ENCODE results near the gene FASLG.
"Not testable (repeated sequence)": the region's sequence is repeated elsewhere in the genome, so short reads cannot be mapped to it uniquely, and the experiment has no call there.

The FASLG gene

DNA sequence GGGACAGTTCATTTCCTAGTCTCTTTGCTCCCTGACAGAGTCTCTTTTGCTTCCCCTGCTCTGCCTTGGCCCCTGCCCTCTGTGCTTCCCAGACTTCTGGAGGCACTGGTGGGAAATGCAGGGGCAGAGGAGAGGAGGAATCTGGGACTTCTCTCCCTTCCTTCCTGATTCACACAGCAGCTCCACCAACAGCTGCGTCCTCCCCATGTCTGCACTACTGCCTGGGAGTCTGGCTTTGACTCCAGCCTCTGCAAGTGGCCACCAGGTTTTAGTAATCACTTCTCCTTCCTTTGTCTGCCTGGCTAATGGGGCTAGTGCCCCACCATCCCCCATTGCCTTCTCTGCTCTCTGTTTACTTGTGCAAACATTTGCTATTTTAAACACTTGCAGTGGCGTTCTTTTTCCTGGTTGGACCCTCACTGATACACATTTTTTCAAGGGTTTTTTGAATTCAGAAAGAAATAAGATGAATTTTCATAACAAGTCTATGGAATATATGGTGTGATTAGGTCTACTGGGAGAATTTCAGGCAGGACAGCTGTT lies 21.9 kb downstream of the FASLG start:
- DNase-seq (no peak), ATAC-seq (no peak)
- Mint-ChIP-seq H3K27ac (no peak overlapping the region), H3K9me3 (peaks cover 7% of the 10 kb centered on the region), H3K4me1 (peaks cover 51% of the 10 kb centered on the region), H3K27me3 (peaks cover 8% of the 10 kb centered on the region), H3K4me3 (no peak overlapping the region), H3K36me3 (ENCODE audit: low read depth) (peaks cover 3% of the 10 kb centered on the region)

DNA sequence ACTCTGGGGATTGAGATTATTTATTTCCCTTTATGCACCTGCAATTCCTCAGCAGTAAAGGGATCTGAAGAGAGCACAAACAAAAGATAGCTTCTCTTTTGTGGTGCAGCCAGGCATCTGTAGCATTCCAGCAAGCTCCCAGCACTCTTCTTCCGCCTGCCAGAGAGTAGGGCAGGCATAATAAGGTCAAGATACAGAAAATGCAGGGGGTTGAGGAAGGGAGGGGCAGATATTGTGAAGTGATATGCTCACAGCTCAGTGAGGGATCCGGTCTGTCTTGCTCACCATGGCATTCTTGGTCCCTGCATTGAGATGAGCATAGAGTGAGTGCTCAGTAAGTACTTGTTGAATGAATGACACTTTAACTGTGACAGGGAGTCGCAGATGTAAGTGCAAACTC lies 23.9 kb downstream of the FASLG start:
- Mint-ChIP-seq H3K4me1 (peaks cover 36% of the 10 kb centered on the region), H3K9me3 (peaks cover 7% of the 10 kb centered on the region), H3K36me3 (ENCODE audit: low read depth) (peaks cover 3% of the 10 kb centered on the region), H3K27me3 (peaks cover 8% of the 10 kb centered on the region), H3K4me3 (no peak overlapping the region), H3K27ac (no peak overlapping the region)
- ATAC-seq (no peak), DNase-seq (no peak)

DNA sequence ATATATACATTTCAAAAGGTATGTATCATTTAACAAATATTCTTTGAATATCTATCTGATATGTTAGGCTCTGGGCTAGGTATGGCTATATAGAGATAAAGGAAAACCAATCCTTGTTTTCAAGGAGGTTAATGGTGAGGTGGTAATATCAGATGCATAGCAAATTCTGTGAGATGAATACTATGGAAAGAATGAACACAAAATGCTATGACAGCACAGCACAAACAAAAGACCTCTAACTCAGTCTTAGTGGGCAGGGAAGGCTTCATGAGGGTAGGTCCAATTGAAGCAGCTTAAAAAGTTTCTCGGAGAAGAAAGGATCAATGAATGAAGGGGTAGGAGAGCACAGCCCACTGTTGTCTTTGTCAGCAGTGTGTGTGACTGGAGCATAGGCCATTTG lies 27.2 kb downstream of the FASLG start:
- peak; percentile 54 for ATAC-seq
- Mint-ChIP-seq H3K4me1 (peaks cover 11% of the 10 kb centered on the region), H3K4me3 (no peak overlapping the region), H3K36me3 (ENCODE audit: low read depth) (no peaks in the 10 kb centered on the region), H3K27ac (no peak overlapping the region), H3K27me3 (peaks cover 3% of the 10 kb centered on the region), H3K9me3 (peaks cover 12% of the 10 kb centered on the region)
- no peak for DNase-seq

DNA sequence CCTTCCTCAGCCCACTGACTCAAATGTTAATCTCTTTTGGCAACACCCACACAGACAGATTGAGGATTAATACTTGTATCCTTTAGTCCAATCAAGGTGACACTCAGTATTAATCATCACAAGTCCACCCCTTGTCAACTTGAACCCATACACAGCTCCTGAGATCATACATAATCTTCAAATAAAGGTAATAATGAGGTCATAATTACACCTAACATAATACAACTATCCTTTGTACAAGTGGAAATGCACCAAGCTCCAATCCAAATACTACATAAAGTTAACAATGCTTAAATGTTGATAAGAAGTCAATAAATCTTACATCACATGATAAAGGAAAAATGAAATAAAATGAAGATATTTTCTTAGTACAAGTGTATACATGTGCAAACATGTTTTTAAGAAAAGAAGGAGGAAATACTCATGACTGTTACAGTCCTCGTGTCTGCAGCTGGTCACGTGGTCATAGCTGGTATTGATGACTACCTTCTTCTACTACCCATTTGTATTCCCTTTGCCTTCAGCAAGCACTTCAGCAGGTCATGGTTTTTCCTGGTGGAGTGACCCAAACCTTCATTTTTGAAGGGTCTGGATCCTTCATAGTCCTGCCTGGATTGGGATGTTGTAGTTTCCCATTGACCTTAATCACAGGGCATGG lies 29.7 kb downstream of the FASLG start:
- not testable (repeated sequence) for DNase-seq, H3K27ac Mint-ChIP-seq, ATAC-seq, H3K4me1 Mint-ChIP-seq, H3K27me3 Mint-ChIP-seq, H3K4me3 Mint-ChIP-seq
- peaks cover 14% of the 10 kb centered on the region for H3K36me3 Mint-ChIP-seq (ENCODE audit: low read depth)
- H3K9me3 Mint-ChIP-seq, result peaks cover 20% of the 10 kb centered on the region

DNA sequence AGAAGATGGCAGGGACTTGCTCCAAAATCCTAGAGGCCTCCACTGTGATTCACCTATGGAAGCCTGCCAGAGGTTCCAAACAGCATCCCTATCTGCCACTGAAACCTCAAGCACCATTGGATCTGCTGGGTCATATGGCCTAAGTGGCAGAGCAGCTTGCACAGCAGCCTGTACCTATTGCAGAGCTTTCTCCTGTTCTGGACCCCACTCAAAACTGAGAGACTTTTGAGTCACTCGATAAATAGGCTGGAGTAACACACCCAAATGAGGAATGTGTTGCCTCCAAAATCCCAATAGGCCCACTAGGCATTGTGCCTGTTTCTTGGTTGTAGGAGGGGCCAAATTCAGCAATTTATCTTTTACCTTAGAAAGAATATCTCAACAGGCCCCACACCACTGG lies 32.0 kb downstream of the FASLG start:
- DNase-seq, H3K4me3 Mint-ChIP-seq, H3K27ac Mint-ChIP-seq, H3K27me3 Mint-ChIP-seq, H3K4me1 Mint-ChIP-seq, ATAC-seq: not testable (repeated sequence)
- Mint-ChIP-seq H3K36me3 (ENCODE audit: low read depth) (peaks cover 16% of the 10 kb centered on the region), H3K9me3 (peaks cover 15% of the 10 kb centered on the region)

DNA sequence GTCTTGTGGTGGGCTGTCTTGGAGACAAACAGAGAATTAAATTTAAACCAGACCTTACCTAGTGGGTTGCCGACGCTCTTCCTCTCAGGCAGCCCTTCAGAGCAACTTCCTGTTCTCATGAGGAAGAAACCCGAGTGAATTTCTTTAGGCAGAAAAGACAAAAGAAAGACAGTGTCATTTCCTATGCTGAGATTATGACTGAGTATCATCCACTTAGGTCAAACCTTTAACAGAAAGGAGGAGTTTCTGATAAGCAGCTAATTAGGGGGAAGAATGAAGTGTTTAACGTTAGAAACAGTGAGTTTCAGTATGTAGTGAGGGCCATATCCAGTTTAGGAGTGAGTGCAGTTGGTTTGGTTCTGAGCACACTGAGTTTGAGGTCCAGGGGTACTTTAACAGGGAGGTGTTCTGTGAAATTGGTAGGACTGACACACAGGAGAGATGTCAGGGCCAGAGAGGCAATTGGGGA lies 38.7 kb downstream of the FASLG start:
- Mint-ChIP-seq H3K27me3 (no peaks in the 10 kb centered on the region), H3K4me1 (no peaks in the 10 kb centered on the region), H3K4me3 (peak overlapping the region; percentile 73), H3K9me3 (peaks cover 10% of the 10 kb centered on the region), H3K27ac (peak overlapping the region; percentile 98), H3K36me3 (ENCODE audit: low read depth) (peaks cover 11% of the 10 kb centered on the region)
- ATAC-seq (peak; percentile 55), DNase-seq (no peak)

DNA sequence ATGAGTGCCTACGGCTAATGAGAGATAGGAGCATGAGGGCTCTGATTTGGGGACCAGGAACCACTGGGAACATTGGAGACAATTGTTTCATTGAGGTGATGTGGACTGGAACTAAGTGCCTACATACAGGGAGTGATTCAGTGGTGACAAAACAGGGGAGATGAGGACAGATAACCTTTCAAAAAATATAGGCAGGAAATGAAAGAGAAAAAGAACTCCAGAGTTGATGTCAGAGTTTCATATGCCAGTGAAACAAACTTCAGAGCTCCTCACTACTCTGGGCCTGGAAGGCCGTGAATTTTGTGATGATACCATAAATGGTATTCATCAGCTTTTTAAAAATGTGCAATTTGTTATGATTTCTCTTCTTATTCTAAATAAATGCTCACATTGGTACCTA lies 39.3 kb downstream of the FASLG start:
- ATAC-seq (peak; percentile 57), DNase-seq (no peak)
- Mint-ChIP-seq H3K4me1 (no peaks in the 10 kb centered on the region), H3K4me3 (peak overlapping the region; percentile 73), H3K27me3 (no peaks in the 10 kb centered on the region), H3K9me3 (peaks cover 5% of the 10 kb centered on the region), H3K27ac (peak overlapping the region; percentile 98), H3K36me3 (ENCODE audit: low read depth) (peaks cover 5% of the 10 kb centered on the region)

DNA sequence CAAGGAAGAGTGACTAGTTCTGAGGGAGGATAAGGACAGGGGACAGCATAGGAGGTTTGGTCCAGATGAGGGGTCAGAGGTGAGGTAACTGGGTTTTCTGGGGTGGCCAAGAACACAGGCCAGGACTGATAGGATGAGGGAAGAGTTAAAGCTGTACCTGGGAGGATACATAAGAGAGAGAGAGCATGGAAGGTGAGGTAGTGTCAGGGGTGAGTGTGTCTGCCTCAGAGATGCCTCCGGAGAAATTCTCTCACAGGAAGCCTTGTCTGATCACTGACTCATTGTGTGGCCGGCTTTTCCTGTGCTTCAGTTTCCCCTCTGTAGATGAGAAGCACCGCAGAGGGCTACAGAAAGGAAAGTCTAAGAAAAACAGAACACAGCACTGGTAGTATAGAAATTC lies 40.2 kb downstream of the FASLG start:
- no peaks in the 10 kb centered on the region for H3K36me3 Mint-ChIP-seq (ENCODE audit: low read depth)
- H3K27ac Mint-ChIP-seq, result peak overlapping the region; percentile 98
- ATAC-seq (peak; percentile 81), DNase-seq (peak; percentile 70)
- H3K27me3 Mint-ChIP-seq, result no peaks in the 10 kb centered on the region
- H3K4me3 Mint-ChIP-seq, result peak overlapping the region; percentile 73
- no peaks in the 10 kb centered on the region for H3K4me1 Mint-ChIP-seq
- H3K9me3 Mint-ChIP-seq, result no peaks in the 10 kb centered on the region

DNA sequence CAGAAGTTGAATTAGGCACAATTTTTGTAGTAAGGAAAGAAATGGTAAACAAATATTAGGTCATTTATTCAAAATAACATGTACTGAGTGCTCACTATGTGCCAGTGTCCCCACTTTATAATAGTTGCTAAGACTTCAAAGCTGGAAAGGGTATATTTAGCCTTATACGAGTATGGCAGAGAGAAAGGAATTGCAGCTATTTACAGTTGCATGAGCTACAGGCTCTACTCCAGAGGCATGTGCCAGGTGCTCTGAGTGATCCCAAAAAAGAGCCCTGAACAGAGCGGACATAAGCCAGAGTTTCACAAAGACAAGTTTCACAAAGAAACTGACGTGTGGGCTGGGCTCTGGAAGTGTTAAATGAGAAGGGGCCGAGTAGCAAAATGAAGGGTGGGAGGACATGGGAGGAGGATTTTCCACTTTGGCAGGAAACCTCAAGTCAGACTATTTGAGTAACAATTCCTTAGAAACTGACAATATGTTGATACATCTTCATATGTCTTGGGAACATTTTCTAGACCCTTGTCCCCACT lies 40.9 kb downstream of the FASLG start:
- no peaks in the 10 kb centered on the region for H3K36me3 Mint-ChIP-seq (ENCODE audit: low read depth)
- no peaks in the 10 kb centered on the region for H3K27me3 Mint-ChIP-seq
- ATAC-seq (no peak), DNase-seq (no peak)
- no peaks in the 10 kb centered on the region for H3K4me1 Mint-ChIP-seq
- peak overlapping the region; percentile 73 for H3K4me3 Mint-ChIP-seq
- no peaks in the 10 kb centered on the region for H3K9me3 Mint-ChIP-seq
- peak overlapping the region; percentile 98 for H3K27ac Mint-ChIP-seq

DNA sequence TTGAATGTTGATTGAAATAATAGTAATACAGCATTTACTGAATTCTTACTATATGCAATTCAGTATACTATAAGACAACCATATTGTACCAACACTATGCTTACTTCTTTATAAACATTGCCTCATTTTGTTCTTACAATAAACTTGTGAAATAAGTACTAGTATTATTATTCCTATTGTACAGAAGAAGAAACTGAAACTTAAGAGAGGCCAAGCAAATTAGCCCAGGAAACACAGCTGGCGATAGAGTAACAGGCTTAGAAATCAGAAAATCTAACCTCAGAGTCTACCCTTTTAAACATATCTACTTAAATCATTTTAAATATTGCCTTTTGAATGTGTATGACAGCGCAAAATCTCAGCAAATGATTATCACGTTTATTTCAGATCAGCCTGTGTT lies 41.7 kb downstream of the FASLG start:
- Mint-ChIP-seq H3K27me3 (no peaks in the 10 kb centered on the region), H3K36me3 (ENCODE audit: low read depth) (no peaks in the 10 kb centered on the region), H3K4me3 (peak overlapping the region; percentile 73), H3K4me1 (no peaks in the 10 kb centered on the region), H3K9me3 (no peaks in the 10 kb centered on the region), H3K27ac (peak overlapping the region; percentile 98)
- ATAC-seq (no peak), DNase-seq (no peak)

DNA sequence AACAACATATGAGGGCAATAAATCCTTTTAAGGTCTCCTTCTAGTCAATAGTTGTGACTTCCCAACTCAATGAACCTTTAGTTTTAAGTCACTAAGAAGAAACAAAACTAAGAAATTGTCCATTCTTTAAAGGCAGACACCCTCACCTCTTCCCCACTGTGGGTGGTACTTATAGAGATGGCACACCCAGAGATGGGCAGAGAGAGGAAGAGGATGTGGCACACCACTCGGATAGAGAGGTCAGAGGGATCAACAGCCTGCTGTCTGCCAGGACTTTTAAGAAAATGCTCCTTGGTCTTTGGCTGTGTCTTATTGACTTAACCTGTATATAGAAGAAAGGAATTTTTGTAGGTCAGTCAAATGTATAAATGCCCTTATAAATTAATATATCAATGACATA lies 45.1 kb downstream of the FASLG start:
- DNase-seq, result no peak
- no peaks in the 10 kb centered on the region for H3K36me3 Mint-ChIP-seq (ENCODE audit: low read depth)
- H3K4me1 Mint-ChIP-seq, result no peaks in the 10 kb centered on the region
- H3K4me3 Mint-ChIP-seq, result no peak overlapping the region
- no peaks in the 10 kb centered on the region for H3K9me3 Mint-ChIP-seq
- no peaks in the 10 kb centered on the region for H3K27me3 Mint-ChIP-seq
- ATAC-seq, result no peak
- H3K27ac Mint-ChIP-seq, result no peak overlapping the region

DNA sequence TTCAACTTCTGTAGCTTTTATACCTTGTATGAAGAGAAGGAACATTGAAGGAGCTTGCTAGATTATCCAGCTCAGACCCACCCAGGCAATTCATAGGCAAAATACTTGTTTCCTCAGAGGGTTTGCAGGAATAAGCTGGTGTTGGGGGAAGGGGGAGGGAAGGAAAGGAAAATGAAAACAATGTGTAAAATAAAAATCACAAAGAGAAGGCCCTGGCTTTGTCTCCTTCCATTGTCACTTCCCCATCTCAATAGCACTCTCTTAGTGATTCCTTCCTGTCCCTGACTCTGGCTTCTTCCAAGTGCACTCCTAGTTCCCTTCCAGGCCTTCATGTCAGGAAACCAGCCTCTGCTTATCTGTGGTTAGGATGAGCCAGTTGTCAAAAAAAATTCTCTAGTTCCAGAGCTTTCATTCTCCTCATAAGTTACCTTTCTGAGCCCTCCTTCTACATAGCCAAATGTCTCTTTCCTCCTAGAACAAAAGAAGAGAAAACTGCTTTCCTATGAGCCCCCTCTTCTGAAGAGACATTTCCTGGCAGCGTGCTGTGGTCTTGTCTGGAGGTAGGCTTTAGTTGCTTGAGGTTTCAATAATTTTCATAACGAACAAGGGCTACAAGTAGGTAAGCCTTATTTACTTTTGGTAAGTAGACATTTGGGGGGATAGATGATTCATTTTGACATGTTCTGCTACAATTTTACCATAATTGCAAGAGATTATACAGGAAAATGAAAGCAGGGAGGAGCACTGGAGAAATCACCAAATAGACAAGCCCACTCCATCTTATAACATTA lies 45.7 kb downstream of the FASLG start:
- ATAC-seq (no peak), DNase-seq (no peak)
- Mint-ChIP-seq H3K27me3 (no peaks in the 10 kb centered on the region), H3K4me3 (peak overlapping the region; percentile 3), H3K9me3 (no peaks in the 10 kb centered on the region), H3K27ac (no peak overlapping the region), H3K36me3 (ENCODE audit: low read depth) (no peaks in the 10 kb centered on the region), H3K4me1 (no peaks in the 10 kb centered on the region)

DNA sequence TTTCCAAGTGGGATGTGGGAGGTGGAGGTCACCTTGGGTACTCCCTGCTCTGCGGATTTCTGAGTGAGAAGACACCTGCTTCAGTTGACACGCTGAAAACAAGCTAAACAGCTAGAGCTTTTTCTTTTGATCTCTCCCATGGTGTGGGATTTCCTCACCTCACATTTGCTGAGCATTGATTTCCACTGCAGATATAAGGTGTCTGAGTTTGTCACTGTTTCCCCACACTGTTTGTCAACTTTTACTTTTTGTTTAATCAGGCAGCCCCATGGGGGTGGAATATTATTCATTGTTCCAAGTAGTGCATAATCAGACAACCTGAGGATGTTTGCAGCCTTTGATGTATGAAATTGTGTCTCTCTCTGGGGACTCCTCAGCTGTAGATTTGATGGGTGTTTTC lies 49.5 kb downstream of the FASLG start:
- Mint-ChIP-seq H3K9me3 (no peaks in the 10 kb centered on the region), H3K4me3 (peak overlapping the region; percentile 40), H3K27ac (no peak overlapping the region), H3K4me1 (peaks cover 4% of the 10 kb centered on the region), H3K36me3 (ENCODE audit: low read depth) (no peaks in the 10 kb centered on the region), H3K27me3 (no peaks in the 10 kb centered on the region)
- ATAC-seq (peak; percentile 91), DNase-seq (no peak)

DNA sequence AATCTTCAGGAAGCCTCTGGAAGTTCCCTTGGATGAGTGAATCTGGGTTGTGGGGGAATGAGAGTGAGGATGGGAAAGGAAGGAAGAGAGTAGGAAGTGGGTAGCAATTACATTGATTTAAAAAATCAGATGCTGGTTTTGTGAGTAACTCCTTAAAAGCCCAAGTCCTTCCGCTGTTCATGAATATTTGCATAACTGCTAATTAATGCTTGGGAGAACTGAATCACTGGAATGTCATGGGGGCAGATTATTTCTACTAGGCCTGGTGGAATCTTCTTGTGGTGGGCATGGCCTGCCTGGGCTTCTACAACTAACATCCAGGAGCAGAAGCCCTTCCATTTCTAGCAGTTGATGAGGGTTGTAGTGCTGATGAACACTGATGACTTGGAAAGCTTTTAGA lies 52.7 kb downstream of the FASLG start:
- no peak for ATAC-seq
- H3K27ac Mint-ChIP-seq, result no peak overlapping the region
- no peaks in the 10 kb centered on the region for H3K9me3 Mint-ChIP-seq
- H3K36me3 Mint-ChIP-seq (ENCODE audit: low read depth), result peaks cover 1% of the 10 kb centered on the region
- H3K4me3 Mint-ChIP-seq, result no peak overlapping the region
- no peaks in the 10 kb centered on the region for H3K27me3 Mint-ChIP-seq
- no peak for DNase-seq
- peaks cover 26% of the 10 kb centered on the region for H3K4me1 Mint-ChIP-seq

DNA sequence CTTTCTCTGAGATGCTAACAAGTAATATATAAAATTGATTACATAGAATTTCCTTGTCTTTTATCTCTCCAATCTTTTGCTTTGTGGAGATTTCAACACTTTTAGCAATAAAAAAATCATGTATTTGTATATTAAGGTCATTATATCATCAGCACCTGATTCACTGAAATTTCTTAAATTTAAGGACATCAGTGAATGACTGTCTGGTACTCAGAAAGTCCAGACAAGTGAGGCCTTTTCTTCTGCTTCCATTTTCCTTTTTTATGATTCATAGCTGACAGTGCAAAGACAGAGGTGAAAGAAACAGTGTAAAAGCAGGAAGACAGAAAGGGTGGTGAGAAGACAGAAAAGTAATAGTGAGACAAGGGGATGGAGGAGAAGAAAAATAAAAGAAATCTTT lies 54.6 kb downstream of the FASLG start:
- no peaks in the 10 kb centered on the region for H3K9me3 Mint-ChIP-seq
- H3K4me3 Mint-ChIP-seq, result no peak overlapping the region
- H3K27ac Mint-ChIP-seq, result peak overlapping the region; percentile 24
- H3K27me3 Mint-ChIP-seq, result no peaks in the 10 kb centered on the region
- DNase-seq (no peak), ATAC-seq (no peak)
- peaks cover 43% of the 10 kb centered on the region for H3K4me1 Mint-ChIP-seq
- H3K36me3 Mint-ChIP-seq (ENCODE audit: low read depth), result peaks cover 4% of the 10 kb centered on the region

All from activated naive CD8-positive, alpha-beta T cell treated with anti-CD3 and anti-CD28 coated beads, Interleukin-2, amount 50 U/mL, for 24 hours (primary cell).